K562 (cell line): ENCODE data around the gene CSTF1. TPM values are rescaled to one million over a fixed set of nuclear protein-coding genes. Genes with fewer than 3 reads are reported as not detected.

Experiments used
- AFF4 ChIP-seq: sonication (generic); formaldehyde crosslinking; IDR thresholded peaks from 2 replicates; pipeline ENCODE4 v1.8.0; 2023; ENCODE audit warnings: mild to moderate bottlenecking, missing genetic modification reagents
- CREB1 ChIP-seq, 2 experiments: sonication (generic) in 1 of 2; formaldehyde crosslinking in 1 of 2; IDR thresholded peaks; 2 replicates each; pipeline versions ENCODE4 v1.6.1 to v1.8.0; 2012 to 2022; ENCODE audit warnings: inconsistent platforms in 1 of 2, mild to moderate bottlenecking in 1 of 2, missing genetic modification reagents in 1 of 2, moderate library complexity in 1 of 2
- DPF2 ChIP-seq: fragments of 450-650 bp; IDR thresholded peaks from 2 replicates; pipeline ENCODE4 v1.6.1; 2016
- ETV1 ChIP-seq: fragments of 450-650 bp; conservative IDR thresholded peaks from 2 replicates; pipeline ENCODE4 v1.6.1; 2016; ENCODE audit warnings: missing genetic modification characterization, control low read depth, low read depth, missing compliant biosample characterization
- FOXK2 ChIP-seq, 2 experiments: fragments of 450-650 bp; IDR thresholded peaks in 1 of 2; conservative IDR thresholded peaks in 1 of 2; 2 replicates each; pipeline ENCODE4 v1.6.1; 2016; ENCODE audit warnings: low read depth in 2 of 2, mild to moderate bottlenecking in 1 of 2
- KLF16 ChIP-seq: IDR thresholded peaks from 2 replicates; pipeline ENCODE4 v1.6.1; 2016; ENCODE audit warnings: antibody characterized with exemption
- MITF ChIP-seq: IDR thresholded peaks from 2 replicates; pipeline ENCODE4 v1.6.1; 2014; ENCODE audit warnings: antibody characterized with exemption
- MTA1 ChIP-seq: fragments of 450-650 bp; IDR thresholded peaks from 2 replicates; pipeline ENCODE4 v1.6.1; 2017; ENCODE audit warnings: borderline replicate concordance
- NFATC3 ChIP-seq: fragments of 450-650 bp; IDR thresholded peaks from 2 replicates; pipeline ENCODE4 v1.6.1; 2017; ENCODE audit warnings: mild to moderate bottlenecking
- NONO ChIP-seq, 2 experiments: fragments of 200-400 bp in 1 of 2; fragments of 450-650 bp in 1 of 2; formaldehyde crosslinking in 1 of 2; IDR thresholded peaks; 2 replicates each; pipeline ENCODE4 v1.6.1; 2017; ENCODE audit warnings: low read depth in 2 of 2, mild to moderate bottlenecking in 2 of 2, moderate library complexity in 2 of 2, low read length in 1 of 2
- PCBP1 ChIP-seq: fragments of 200-400 bp; formaldehyde crosslinking; IDR thresholded peaks from 2 replicates; pipeline ENCODE4 v1.6.1; 2018; ENCODE audit warnings: mild to moderate bottlenecking, low read depth, low read length; ENCODE audit not compliant: poor library complexity, severe bottlenecking
- RUNX1 ChIP-seq: sonication (generic); IDR thresholded peaks from 2 replicates; pipeline ENCODE4 v1.6.1; 2016; ENCODE audit warnings: antibody characterized with exemption, low read depth
- SIN3A ChIP-seq, 2 experiments: fragments of 150-350 bp in 1 of 2; IDR thresholded peaks; 2 replicates each; pipeline ENCODE4 v1.6.1; 2011 to 2016; ENCODE audit warnings: borderline replicate concordance in 2 of 2, low read depth in 2 of 2, low read length in 2 of 2, mild to moderate bottlenecking in 2 of 2, moderate library complexity in 2 of 2; ENCODE audit not compliant: control insufficient read depth in 1 of 2
- SMARCE1 ChIP-seq: fragments of 450-650 bp; IDR thresholded peaks from 2 replicates; pipeline ENCODE4 v1.7.1; 2016; ENCODE audit warnings: mild to moderate bottlenecking
- TAL1 ChIP-seq: fragments of 450-650 bp; IDR thresholded peaks from 2 replicates; pipeline ENCODE4 v1.6.1; 2016; ENCODE audit warnings: mild to moderate bottlenecking
- ZBTB11 ChIP-seq, 3 experiments: fragments of 200-800 bp in 1 of 3; fragments of 250-450 bp in 1 of 3; fragments of 450-650 bp in 1 of 3; sonication (Bioruptor Pico) in 1 of 3; sonication (Bioruptor generic) in 1 of 3; formaldehyde crosslinking in 1 of 3; IDR thresholded peaks; 2 replicates each; pipeline versions ENCODE4 v1.6.1 to v1.8.0; 2016 to 2022; ENCODE audit warnings: mild to moderate bottlenecking in 2 of 3, missing genetic modification characterization in 2 of 3, missing compliant biosample characterization in 1 of 3, moderate library complexity in 1 of 3
- ZNF224 ChIP-seq: sonication (generic); formaldehyde crosslinking; IDR thresholded peaks from 2 replicates; pipeline ENCODE4 v1.8.0; 2022; ENCODE audit warnings: mild to moderate bottlenecking, missing genetic modification reagents
- ZNF41 ChIP-seq: fragments of 250-450 bp; sonication (Bioruptor Pico); conservative IDR thresholded peaks from 2 replicates; pipeline ENCODE4 v1.4.0; 2020; ENCODE audit warnings: mild to moderate bottlenecking
- polyA plus RNA-seq, 8 experiments: library from polyadenylated mRNA; depleted of rRNA in 4 of 8; stranded (reverse) in 5 of 8; unstranded in 3 of 8; fragments of >200 nt; fragmentation: Nextera tagmentation in 2 of 8; fragmentation: Illumina TruSeq in 1 of 8; extraction: Ambion mirVana in 2 of 8; extraction: Trizol in 1 of 8; gene quantifications; 2 replicates each; pipeline versions ENCODE4 v1.2.1 to v1.2.3, GENCODE V29; 2011 to 2014; ENCODE audit warnings: inconsistent platforms in 1 of 8, missing spikeins in 1 of 8
- total RNA-seq, 7 experiments: library from RNA; depleted of rRNA in 6 of 7; stranded (reverse); fragments of >200 nt in 6 of 7; fragmentation: Illumina TruSeq in 2 of 7; extraction: Trizol in 2 of 7; gene quantifications; 2 replicates each; pipeline versions ENCODE4 v1.2.1 to v1.2.3, GENCODE V29; 2011 to 2021; ENCODE audit warnings: low replicate concordance in 1 of 7

The CSTF1 gene
- total and polyA plus RNA-seq, 9 of the 15 experiments (the other 6 are each of a cell fraction or from before 2014, with no cell fraction given) = 30.8 to 110 (median 53.4) TPM

GRCh38 chr20:56411759-56412472 lies 19.5 kb downstream of the CSTF1 start, which contains the start of gene CASS4 (continued):
- TF ChIP-seq MITF (peak; percentile 20; the same call in 1 of the 2 replicates), ETV1 (tag) (no peak; the same call in 1 of the 2 replicates), MTA1 (peak; percentile 71; the same call in 1 of the 2 replicates), KLF16 (peak; percentile 98), CREB1 (IDR thresholded peaks at IDR 0.05) (peak; percentile 78), CREB1 (CRISPR knock-in tag; IDR thresholded peaks at IDR 0.05) (peak; percentile 55; the same call in 1 of the 2 replicates), ZBTB11 (CRISPR knock-in tag; IDR thresholded peaks at IDR 0.05) (peak in 1 of 3 experiments; percentile 83; a peak in 2 of 6 replicates), RUNX1 (no peak), TAL1 (peak; percentile 98), PCBP1 (no peak), SIN3A (IDR thresholded peaks at IDR 0.05; ENCODE audit: borderline replicate concordance in 2 of 2, control insufficient read depth in 1 of 2, low read depth in 2 of 2, low read length in 2 of 2) (peak; percentile 37 to 56; a peak in 2 of 4 replicates), ZNF41 (CRISPR knock-in tag) (peak; percentile 46; the same call in 1 of the 2 replicates), AFF4 (CRISPR knock-in tag) (peak; percentile 24; the same call in 1 of the 2 replicates), DPF2 (peak; percentile 98), SMARCE1 (peak; percentile 96), NONO (IDR thresholded peaks at IDR 0.05; ENCODE audit: low read depth in 2 of 2, low read length in 1 of 2) (peak in 1 of 2 experiments; percentile 55; a peak in 1 of 4 replicates), ZNF224 (CRISPR knock-in tag) (no peak), NFATC3 (peak; percentile 90), FOXK2 (conservative IDR thresholded peaks at IDR 0.05 in 1 of 2, IDR thresholded peaks at IDR 0.05 in 1 of 2; ENCODE audit: low read depth in 2 of 2) (peak; percentile 80 to 88; a peak in 3 of 4 replicates)
